Epidermal melanocyte (primary cell): ENCODE measurements around the gene CXCR2.
A peak's percentile ranks its signal among the peaks of the same experiment; 100 is the strongest.
"Not testable (repeated sequence)": the region's sequence is repeated elsewhere in the genome, so short reads cannot be mapped to it uniquely, and the experiment has no call there.

Experiments used
- DNase-seq: peaks from one replicate; pipeline ENCODE4 v3.0.0; 2011; ENCODE audit warnings: low spot score; ENCODE audit not compliant: insufficient read length

Gene CXCR2

GRCh38 chr2:218125626-218126080 is at the start of gene CXCR2:
Gene CXCR2 (plus strand): TSS chr2:218126028. CDS start chr2:218134802, 8,774 bp downstream.
- no peak for DNase-seq

GRCh38 chr2:218077464-218078216 is 48.2 kb upstream of the CXCR2 start:
- no peak for DNase-seq

GRCh38 chr2:218079943-218080913 is 45.6 kb upstream of the CXCR2 start:
- DNase-seq: no peak

- DNase-seq: no peak
These were observed 44.8 kb upstream of the CXCR2 start for GRCh38 chr2:218081063-218081462.

GRCh38 chr2:218081695-218082094 is 44.1 kb upstream of the CXCR2 start:
- DNase-seq: peak; percentile 66

- no peak for DNase-seq
These were observed 43.1 kb upstream of the CXCR2 start for GRCh38 chr2:218082586-218083351.

- no peak for DNase-seq
These were observed 42.5 kb upstream of the CXCR2 start for GRCh38 chr2:218083352-218083676.

- no peak for DNase-seq
These were observed 39.4 kb upstream of the CXCR2 start for GRCh38 chr2:218086478-218086877.

- DNase-seq: no peak
These were observed 36.6 kb upstream of the CXCR2 start for GRCh38 chr2:218089259-218089658.

GRCh38 chr2:218091746-218092145 is 34.1 kb upstream of the CXCR2 start:
- no peak for DNase-seq

GRCh38 chr2:218093879-218094278 is 31.9 kb upstream of the CXCR2 start:
- no peak for DNase-seq

- no peak for DNase-seq
These were observed 30.0 kb upstream of the CXCR2 start for GRCh38 chr2:218095853-218096252.

GRCh38 chr2:218097975-218098374 is 27.9 kb upstream of the CXCR2 start:
- DNase-seq: no peak

GRCh38 chr2:218108834-218109233 is 17.0 kb upstream of the CXCR2 start:
- not testable (repeated sequence) for DNase-seq

- DNase-seq: not testable (repeated sequence)
These were observed 4.0 kb upstream of the CXCR2 start for GRCh38 chr2:218121789-218122188.

- not testable (repeated sequence) for DNase-seq
These were observed 3.5 kb upstream of the CXCR2 start for GRCh38 chr2:218122286-218122685.

GRCh38 chr2:218123986-218124385 is 1.8 kb upstream of the CXCR2 start:
- no peak for DNase-seq

- DNase-seq: no peak
These were observed 733 bp upstream of the CXCR2 start for GRCh38 chr2:218125095-218125494.

GRCh38 chr2:218127929-218128455 is 2.2 kb downstream of the CXCR2 start:
- DNase-seq: no peak

GRCh38 chr2:218128781-218129457 is 3.1 kb downstream of the CXCR2 start:
- DNase-seq: no peak
